ENCODE data around the gene PSAP. TPM values are rescaled to one million over a fixed set of nuclear protein-coding genes. Genes with fewer than 3 reads are reported as not detected.
A peak's percentile ranks its signal among the peaks of the same experiment; 100 is the strongest.

PSAP gene
- total and polyA plus RNA-seq, 2 experiments from 2014 or later, result 686 to 987 TPM

DNA sequence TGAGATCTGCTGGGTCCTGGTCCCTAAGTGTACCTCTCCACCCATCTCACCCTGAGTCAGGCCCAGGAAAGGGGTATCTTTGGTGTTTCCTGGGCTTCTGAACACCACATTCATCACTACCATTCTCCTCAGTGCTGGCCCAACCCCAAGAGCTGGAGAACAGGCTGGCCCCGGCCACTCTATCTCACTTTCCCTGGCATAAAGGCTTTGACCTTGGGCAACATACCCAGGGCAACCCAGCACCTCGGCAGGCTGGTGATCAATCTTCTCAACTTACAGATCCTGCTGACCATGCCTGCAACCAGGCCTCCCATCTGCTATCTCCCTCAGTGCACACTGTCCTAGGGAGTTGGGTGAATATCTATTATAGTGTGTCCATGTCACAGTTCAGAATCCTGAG is 79.8 kb downstream of the PSAP start:
- DNase-seq (ENCODE audit: low spot score), result no peak
- 90% methylated on average over 2 of the region's 2 CpGs for WGBS (ENCODE audit: low lambda C conversion rate, missing lambda C conversion rate)
- no peaks in the 10 kb centered on the region for H4K20me1 ChIP-seq (ENCODE audit: insufficient read depth, poor library complexity, severe bottlenecking)
- no peak for TF ChIP-seq EZH2 (IDR thresholded peaks at IDR 0.05; ENCODE audit: borderline replicate concordance)
- TF ChIP-seq, protein P1, sequence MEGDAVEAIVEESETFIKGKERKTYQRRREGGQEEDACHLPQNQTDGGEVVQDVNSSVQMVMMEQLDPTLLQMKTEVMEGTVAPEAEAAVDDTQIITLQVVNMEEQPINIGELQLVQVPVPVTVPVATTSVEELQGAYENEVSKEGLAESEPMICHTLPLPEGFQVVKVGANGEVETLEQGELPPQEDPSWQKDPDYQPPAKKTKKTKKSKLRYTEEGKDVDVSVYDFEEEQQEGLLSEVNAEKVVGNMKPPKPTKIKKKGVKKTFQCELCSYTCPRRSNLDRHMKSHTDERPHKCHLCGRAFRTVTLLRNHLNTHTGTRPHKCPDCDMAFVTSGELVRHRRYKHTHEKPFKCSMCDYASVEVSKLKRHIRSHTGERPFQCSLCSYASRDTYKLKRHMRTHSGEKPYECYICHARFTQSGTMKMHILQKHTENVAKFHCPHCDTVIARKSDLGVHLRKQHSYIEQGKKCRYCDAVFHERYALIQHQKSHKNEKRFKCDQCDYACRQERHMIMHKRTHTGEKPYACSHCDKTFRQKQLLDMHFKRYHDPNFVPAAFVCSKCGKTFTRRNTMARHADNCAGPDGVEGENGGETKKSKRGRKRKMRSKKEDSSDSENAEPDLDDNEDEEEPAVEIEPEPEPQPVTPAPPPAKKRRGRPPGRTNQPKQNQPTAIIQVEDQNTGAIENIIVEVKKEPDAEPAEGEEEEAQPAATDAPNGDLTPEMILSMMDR (IDR thresholded peaks at IDR 0.05; ENCODE audit: poor library complexity), result no peak
- TF ChIP-seq EZH2phosphoT487 (IDR thresholded peaks at IDR 0.05; ENCODE audit: low read depth, severe bottlenecking, unreplicated experiment), result no peak
- H3K4me3 ChIP-seq, result no peak overlapping the region
- no peaks in the 10 kb centered on the region for H3K9me3 ChIP-seq (ENCODE audit: low read depth)
- H3K27me3 ChIP-seq, result no peaks in the 10 kb centered on the region
- H3K79me2 ChIP-seq, result no peaks in the 10 kb centered on the region
- H3K36me3 ChIP-seq (replicated peaks; ENCODE audit: insufficient read depth, low read depth), result no peaks in the 10 kb centered on the region
- no peaks in the 10 kb centered on the region for H3K9me2 ChIP-seq (replicated peaks; ENCODE audit: insufficient read depth)
- no peak overlapping the region for H3K4me2 ChIP-seq
- H2AFZ ChIP-seq, result no peak overlapping the region
- no peak overlapping the region for H3K27ac ChIP-seq
- peaks cover 41% of the 10 kb centered on the region for H3K4me1 ChIP-seq (ENCODE audit: insufficient read depth)

DNA sequence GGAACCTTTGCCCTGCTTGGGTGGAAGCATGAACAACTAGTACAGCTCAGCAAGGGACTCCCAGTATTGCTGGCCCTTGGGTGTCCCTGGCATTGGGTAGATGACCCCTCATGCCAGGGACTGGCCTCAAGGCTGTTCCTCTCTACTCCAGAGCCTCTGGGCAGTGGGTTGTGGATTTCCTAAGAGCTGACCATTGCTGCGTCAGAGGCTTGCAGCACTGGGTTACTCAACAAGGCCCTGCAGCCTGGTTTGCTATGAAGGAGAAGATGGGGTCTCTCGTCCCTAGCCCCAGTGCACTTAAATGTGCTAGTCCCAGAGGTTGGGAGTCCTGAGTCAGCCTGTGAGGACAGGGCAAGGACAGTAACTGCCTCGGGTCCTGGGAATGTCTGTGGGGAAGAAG is 80.3 kb downstream of the PSAP start:
- no peaks in the 10 kb centered on the region for H4K20me1 ChIP-seq (ENCODE audit: insufficient read depth, poor library complexity, severe bottlenecking)
- no peaks in the 10 kb centered on the region for H3K36me3 ChIP-seq (replicated peaks; ENCODE audit: insufficient read depth, low read depth)
- H3K4me2 ChIP-seq, result no peak overlapping the region
- H3K27me3 ChIP-seq, result no peaks in the 10 kb centered on the region
- H3K4me3 ChIP-seq, result no peak overlapping the region
- no peak overlapping the region for H2AFZ ChIP-seq
- no peaks in the 10 kb centered on the region for H3K9me3 ChIP-seq (ENCODE audit: low read depth)
- no peaks in the 10 kb centered on the region for H3K79me2 ChIP-seq
- no peak for DNase-seq (ENCODE audit: low spot score)
- 86% methylated on average over 3 of the region's 3 CpGs for WGBS (ENCODE audit: low lambda C conversion rate, missing lambda C conversion rate)
- TF ChIP-seq EZH2phosphoT487 (IDR thresholded peaks at IDR 0.05; ENCODE audit: low read depth, severe bottlenecking, unreplicated experiment), result no peak
- no peak for TF ChIP-seq EZH2 (IDR thresholded peaks at IDR 0.05; ENCODE audit: borderline replicate concordance)
- TF ChIP-seq, protein P1 (IDR thresholded peaks at IDR 0.05; ENCODE audit: poor library complexity), result no peak
- peak overlapping the region; percentile 96 for H3K27ac ChIP-seq
- no peaks in the 10 kb centered on the region for H3K9me2 ChIP-seq (replicated peaks; ENCODE audit: insufficient read depth)
- H3K4me1 ChIP-seq (ENCODE audit: insufficient read depth), result peaks cover 46% of the 10 kb centered on the region

DNA sequence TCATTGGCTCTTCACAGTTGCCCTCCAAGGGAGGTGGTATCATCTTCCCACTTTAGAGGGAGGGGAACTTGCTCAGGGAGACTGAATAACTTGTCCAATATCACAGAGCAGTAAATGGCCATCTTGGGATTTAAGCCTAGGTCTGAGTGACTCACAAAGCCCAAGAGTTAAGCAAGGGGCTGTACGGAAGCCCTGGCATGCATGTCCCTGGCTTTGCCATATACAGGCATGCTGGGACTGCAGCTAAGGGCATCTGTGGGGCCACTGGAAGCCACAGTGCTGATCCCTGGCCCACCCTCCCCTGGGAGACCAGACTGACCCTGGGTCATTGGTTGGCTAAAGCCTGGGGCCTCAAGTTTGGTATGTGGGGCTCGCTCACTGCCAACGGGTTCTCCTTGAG is 80.8 kb downstream of the PSAP start:
- no peaks in the 10 kb centered on the region for H4K20me1 ChIP-seq (ENCODE audit: insufficient read depth, poor library complexity, severe bottlenecking)
- no peaks in the 10 kb centered on the region for H3K27me3 ChIP-seq
- H3K9me2 ChIP-seq (replicated peaks; ENCODE audit: insufficient read depth), result no peaks in the 10 kb centered on the region
- TF ChIP-seq EZH2phosphoT487 (IDR thresholded peaks at IDR 0.05; ENCODE audit: low read depth, severe bottlenecking, unreplicated experiment), result no peak
- TF ChIP-seq, protein P1 (IDR thresholded peaks at IDR 0.05; ENCODE audit: poor library complexity), result no peak
- no peak for TF ChIP-seq EZH2 (IDR thresholded peaks at IDR 0.05; ENCODE audit: borderline replicate concordance)
- 71% methylated on average over 3 of the region's 3 CpGs for WGBS (ENCODE audit: low lambda C conversion rate, missing lambda C conversion rate)
- no peak overlapping the region for H3K4me3 ChIP-seq
- H2AFZ ChIP-seq, result no peak overlapping the region
- no peaks in the 10 kb centered on the region for H3K9me3 ChIP-seq (ENCODE audit: low read depth)
- peak overlapping the region; percentile 96 for H3K27ac ChIP-seq
- H3K4me1 ChIP-seq (ENCODE audit: insufficient read depth), result peaks cover 50% of the 10 kb centered on the region
- no peak overlapping the region for H3K4me2 ChIP-seq
- DNase-seq (ENCODE audit: low spot score), result no peak
- no peaks in the 10 kb centered on the region for H3K79me2 ChIP-seq
- H3K36me3 ChIP-seq (replicated peaks; ENCODE audit: insufficient read depth, low read depth), result no peaks in the 10 kb centered on the region

All from hepatocyte (in vitro differentiated cells).